SK-N-SH (cell line): ENCODE data around the gene MORC3.

ENCODE experiments used
- CTCF ChIP-seq: fragments of 200-600 bp; sonication (generic); IDR thresholded peaks from 2 replicates; pipeline ENCODE4 v1.6.1; 2017; ENCODE audit warnings: antibody characterized with exemption, mild to moderate bottlenecking, moderate library complexity
- POLR2AphosphoS5 ChIP-seq: IDR thresholded peaks from 2 replicates; pipeline ENCODE4 v1.6.1; 2012; ENCODE audit warnings: low read depth, low read length
- SIN3A ChIP-seq: IDR thresholded peaks from 2 replicates; pipeline ENCODE4 v1.6.1; 2012; ENCODE audit warnings: low read depth, mild to moderate bottlenecking, low read length, moderate library complexity, borderline replicate concordance
- TF ChIP-seq, protein P1 (sequence below): IDR thresholded peaks from 2 replicates; pipeline ENCODE4 v1.6.1; 2012; ENCODE audit warnings: mild to moderate bottlenecking, low read depth, low read length, moderate library complexity
- TF ChIP-seq, protein P2 (sequence below): IDR thresholded peaks from 2 replicates; pipeline ENCODE4 v1.4.0; 2012; ENCODE audit warnings: low read depth

GRCh38 chr21:36381841-36382589, 62.0 kb downstream of the MORC3 start:
- TF ChIP-seq SIN3A (no peak), CTCF (no peak), POLR2AphosphoS5 (no peak)
- TF ChIP-seq, protein P1, sequence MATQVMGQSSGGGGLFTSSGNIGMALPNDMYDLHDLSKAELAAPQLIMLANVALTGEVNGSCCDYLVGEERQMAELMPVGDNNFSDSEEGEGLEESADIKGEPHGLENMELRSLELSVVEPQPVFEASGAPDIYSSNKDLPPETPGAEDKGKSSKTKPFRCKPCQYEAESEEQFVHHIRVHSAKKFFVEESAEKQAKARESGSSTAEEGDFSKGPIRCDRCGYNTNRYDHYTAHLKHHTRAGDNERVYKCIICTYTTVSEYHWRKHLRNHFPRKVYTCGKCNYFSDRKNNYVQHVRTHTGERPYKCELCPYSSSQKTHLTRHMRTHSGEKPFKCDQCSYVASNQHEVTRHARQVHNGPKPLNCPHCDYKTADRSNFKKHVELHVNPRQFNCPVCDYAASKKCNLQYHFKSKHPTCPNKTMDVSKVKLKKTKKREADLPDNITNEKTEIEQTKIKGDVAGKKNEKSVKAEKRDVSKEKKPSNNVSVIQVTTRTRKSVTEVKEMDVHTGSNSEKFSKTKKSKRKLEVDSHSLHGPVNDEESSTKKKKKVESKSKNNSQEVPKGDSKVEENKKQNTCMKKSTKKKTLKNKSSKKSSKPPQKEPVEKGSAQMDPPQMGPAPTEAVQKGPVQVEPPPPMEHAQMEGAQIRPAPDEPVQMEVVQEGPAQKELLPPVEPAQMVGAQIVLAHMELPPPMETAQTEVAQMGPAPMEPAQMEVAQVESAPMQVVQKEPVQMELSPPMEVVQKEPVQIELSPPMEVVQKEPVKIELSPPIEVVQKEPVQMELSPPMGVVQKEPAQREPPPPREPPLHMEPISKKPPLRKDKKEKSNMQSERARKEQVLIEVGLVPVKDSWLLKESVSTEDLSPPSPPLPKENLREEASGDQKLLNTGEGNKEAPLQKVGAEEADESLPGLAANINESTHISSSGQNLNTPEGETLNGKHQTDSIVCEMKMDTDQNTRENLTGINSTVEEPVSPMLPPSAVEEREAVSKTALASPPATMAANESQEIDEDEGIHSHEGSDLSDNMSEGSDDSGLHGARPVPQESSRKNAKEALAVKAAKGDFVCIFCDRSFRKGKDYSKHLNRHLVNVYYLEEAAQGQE = no peak
- TF ChIP-seq, protein P2, sequence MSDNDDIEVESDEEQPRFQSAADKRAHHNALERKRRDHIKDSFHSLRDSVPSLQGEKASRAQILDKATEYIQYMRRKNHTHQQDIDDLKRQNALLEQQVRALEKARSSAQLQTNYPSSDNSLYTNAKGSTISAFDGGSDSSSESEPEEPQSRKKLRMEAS = no peak
